ENCODE results near the gene BEGAIN.

The BEGAIN gene

GRCh38 chr14:100531152-100532121 is 55.8 kb downstream of the BEGAIN start:
- no peak overlapping the region for H3K4me3 ChIP-seq (ENCODE audit: low read depth, low read length)
- TF ChIP-seq MYC (IDR thresholded peaks at IDR 0.05; ENCODE audit: low read depth, low read length): no peak
- no peak for TF ChIP-seq POLR2A (IDR thresholded peaks at IDR 0.05; ENCODE audit: extremely low read depth, insufficient read length)
- no peak for TF ChIP-seq MAX (IDR thresholded peaks at IDR 0.05; ENCODE audit: low read depth, low read length)
- peak; percentile 7 for DNase-seq (ENCODE audit: low read depth)

DNA sequence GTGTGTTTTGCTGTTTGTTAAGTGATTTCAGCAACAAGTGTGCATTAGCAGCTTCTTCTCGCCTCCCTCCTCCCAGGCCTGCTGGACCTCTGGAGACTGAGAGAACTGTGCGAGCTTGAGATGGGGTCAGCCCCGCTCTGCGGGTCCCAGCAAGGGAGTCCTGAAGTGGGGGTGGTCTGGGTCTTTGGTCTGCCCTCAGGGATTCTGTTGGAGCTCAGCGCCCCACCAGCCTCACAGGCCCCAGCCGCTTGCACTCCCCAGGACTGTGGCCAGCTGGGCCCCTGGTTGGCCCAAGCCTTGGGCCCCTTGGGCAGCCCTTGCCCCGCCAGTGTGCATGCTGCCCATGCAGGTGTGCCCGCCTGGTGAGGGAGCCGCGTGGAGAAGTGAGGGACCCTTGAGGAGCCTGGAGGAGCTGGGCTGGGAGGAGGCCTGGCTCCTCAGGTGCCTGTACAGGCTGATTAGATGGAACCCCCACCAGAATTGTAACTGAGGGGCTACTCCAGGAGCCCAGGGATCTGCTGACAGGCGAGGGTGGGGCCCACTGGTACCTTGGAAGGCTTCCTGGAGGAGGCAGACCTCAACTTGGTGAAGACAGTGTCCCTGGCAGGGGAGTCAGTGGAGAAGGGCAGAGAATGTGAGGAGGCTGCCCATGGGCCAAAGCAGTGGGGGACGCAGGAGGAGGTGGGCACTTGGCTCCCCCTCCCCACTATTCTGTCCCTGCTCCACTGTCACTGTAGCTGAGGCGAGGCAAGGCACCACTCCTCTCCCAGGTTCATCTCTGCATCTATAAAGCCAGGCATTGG is 56.7 kb downstream of the BEGAIN start:
- no peak for DNase-seq (ENCODE audit: low read depth)
- no peak overlapping the region for H3K4me3 ChIP-seq (ENCODE audit: low read depth, low read length)
- TF ChIP-seq POLR2A (IDR thresholded peaks at IDR 0.05; ENCODE audit: extremely low read depth, insufficient read length) (no peak), CTCF (IDR thresholded peaks at IDR 0.05; ENCODE audit: low read depth, low read length) (no peak), MYC (IDR thresholded peaks at IDR 0.05; ENCODE audit: low read depth, low read length) (no peak), MAX (IDR thresholded peaks at IDR 0.05; ENCODE audit: low read depth, low read length) (no peak)

DNA sequence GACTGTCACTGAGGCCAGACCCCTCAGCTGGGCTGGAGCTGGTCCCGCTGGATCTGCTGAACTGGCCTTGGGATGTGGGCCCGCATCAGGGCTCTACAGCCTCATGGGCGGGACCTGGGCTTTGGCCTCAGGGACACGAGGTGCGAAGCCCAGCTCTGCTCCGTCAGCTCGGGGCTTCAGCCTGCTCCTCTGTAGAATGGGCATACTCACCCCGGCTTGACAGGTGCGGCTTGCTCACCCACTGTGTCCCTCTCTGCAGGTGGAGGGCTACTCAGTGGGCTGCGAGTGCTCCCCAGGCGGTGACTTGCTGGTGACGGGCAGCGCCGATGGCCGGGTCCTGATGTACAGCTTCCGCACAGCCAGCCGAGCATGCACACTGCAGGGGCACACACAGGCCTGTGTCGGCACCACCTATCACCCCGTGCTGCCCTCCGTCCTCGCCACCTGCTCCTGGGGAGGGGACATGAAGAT is 57.6 kb downstream of the BEGAIN start:
- TF ChIP-seq CTCF (IDR thresholded peaks at IDR 0.05; ENCODE audit: low read depth, low read length) (no peak), POLR2A (IDR thresholded peaks at IDR 0.05; ENCODE audit: extremely low read depth, insufficient read length) (no peak), MYC (IDR thresholded peaks at IDR 0.05; ENCODE audit: low read depth, low read length) (no peak), MAX (IDR thresholded peaks at IDR 0.05; ENCODE audit: low read depth, low read length) (no peak)
- no peak overlapping the region for H3K4me3 ChIP-seq (ENCODE audit: low read depth, low read length)
- DNase-seq (ENCODE audit: low read depth): no peak

GRCh38 chr14:100528962-100529560 is 58.2 kb downstream of the BEGAIN start:
- TF ChIP-seq POLR2A (IDR thresholded peaks at IDR 0.05; ENCODE audit: extremely low read depth, insufficient read length) (no peak), MAX (IDR thresholded peaks at IDR 0.05; ENCODE audit: low read depth, low read length) (no peak), MYC (IDR thresholded peaks at IDR 0.05; ENCODE audit: low read depth, low read length) (no peak), CTCF (IDR thresholded peaks at IDR 0.05; ENCODE audit: low read depth, low read length) (no peak)

DNA sequence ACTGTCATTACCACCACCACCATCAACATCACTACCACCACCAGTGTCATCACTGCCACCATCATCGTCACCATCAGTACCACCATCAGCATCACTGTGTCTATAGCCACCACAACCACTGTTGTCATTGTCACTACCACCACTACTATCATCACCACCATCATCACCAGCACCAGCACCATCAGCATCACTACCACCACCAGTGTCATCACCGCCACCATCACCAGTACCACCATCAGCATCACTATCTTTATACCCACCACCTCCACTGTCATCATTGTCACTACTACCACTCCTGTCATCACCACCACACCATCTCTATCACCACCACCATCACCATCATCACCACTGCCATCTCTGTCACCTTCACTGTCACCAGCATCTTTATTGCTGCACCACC is 60.6 kb downstream of the BEGAIN start:
- no peak overlapping the region for H3K4me3 ChIP-seq (ENCODE audit: low read depth, low read length)
- DNase-seq (ENCODE audit: low read depth): no peak
- TF ChIP-seq CTCF (IDR thresholded peaks at IDR 0.05; ENCODE audit: low read depth, low read length) (no peak), MAX (IDR thresholded peaks at IDR 0.05; ENCODE audit: low read depth, low read length) (no peak), POLR2A (IDR thresholded peaks at IDR 0.05; ENCODE audit: extremely low read depth, insufficient read length) (no peak), MYC (IDR thresholded peaks at IDR 0.05; ENCODE audit: low read depth, low read length) (no peak)

More at GRCh38 chr14:100528962-100529560, 58.2 kb downstream of the BEGAIN start:
- H3K4me3 ChIP-seq (ENCODE audit: low read depth, low read length): no peak overlapping the region
- no peak for DNase-seq (ENCODE audit: low read depth)

Measured in NB4 (cell line).